Activated CD8-positive, alpha-beta memory T cell treated with anti-CD3 and anti-CD28 coated beads, Interleukin-2, amount 50 U/mL, for 1 hour (primary cell): ENCODE results near the gene UQCR10.

Source experiments
- DNase-seq: peaks from one replicate; pipeline ENCODE4 v3.0.0-alpha.2; 2020; ENCODE audit errors: extremely low read depth

Gene UQCR10

GRCh38 chr22:29798318-29798717, 31.1 kb downstream of the UQCR10 start:
- DNase-seq: no peak

GRCh38 chr22:29798801-29799200, 31.6 kb downstream of the UQCR10 start:
- no peak for DNase-seq

- DNase-seq: no peak
These were observed 32.1 kb downstream of the UQCR10 start for GRCh38 chr22:29799217-29799680.

- no peak for DNase-seq
These were observed 34.0 kb downstream of the UQCR10 start for GRCh38 chr22:29801153-29801552.

- no peak for DNase-seq
These were observed 34.6 kb downstream of the UQCR10 start for GRCh38 chr22:29801796-29802195.

- no peak for DNase-seq
These were observed 36.0 kb downstream of the UQCR10 start for GRCh38 chr22:29803190-29803589.

- DNase-seq: no peak
These were observed 37.8 kb downstream of the UQCR10 start for GRCh38 chr22:29804985-29805384.

GRCh38 chr22:29806196-29806595, 39.0 kb downstream of the UQCR10 start:
- no peak for DNase-seq

GRCh38 chr22:29810216-29810615, 43.0 kb downstream of the UQCR10 start:
- no peak for DNase-seq

- DNase-seq: no peak
These were observed 44.2 kb downstream of the UQCR10 start for GRCh38 chr22:29811377-29811776.

GRCh38 chr22:29813126-29813525, 46.0 kb downstream of the UQCR10 start:
- DNase-seq: no peak

- DNase-seq: no peak
These were observed 46.4 kb downstream of the UQCR10 start for GRCh38 chr22:29813563-29813962.

- DNase-seq: no peak
These were observed 46.8 kb downstream of the UQCR10 start for GRCh38 chr22:29814003-29814402.

- DNase-seq: no peak
These were observed 48.4 kb downstream of the UQCR10 start for GRCh38 chr22:29815580-29815979.

GRCh38 chr22:29816128-29816527, 49.0 kb downstream of the UQCR10 start:
- DNase-seq: no peak

- no peak for DNase-seq
These were observed 49.4 kb downstream of the UQCR10 start for GRCh38 chr22:29816539-29816938.

GRCh38 chr22:29816980-29817379, 49.8 kb downstream of the UQCR10 start:
- no peak for DNase-seq

- DNase-seq: no peak
These were observed 50.6 kb downstream of the UQCR10 start for GRCh38 chr22:29817724-29818123.

GRCh38 chr22:29819501-29819900, 52.3 kb downstream of the UQCR10 start:
- DNase-seq: no peak
